ENCODE data around the gene UBXN1.
"Not testable (repeated sequence)": the region's sequence is repeated elsewhere in the genome, so short reads cannot be mapped to it uniquely, and the experiment has no call there.

Gene UBXN1

GRCh38 chr11:62708392-62708791 lies 29.5 kb upstream of the UBXN1 start:
- no peak for DNase-seq

DNA sequence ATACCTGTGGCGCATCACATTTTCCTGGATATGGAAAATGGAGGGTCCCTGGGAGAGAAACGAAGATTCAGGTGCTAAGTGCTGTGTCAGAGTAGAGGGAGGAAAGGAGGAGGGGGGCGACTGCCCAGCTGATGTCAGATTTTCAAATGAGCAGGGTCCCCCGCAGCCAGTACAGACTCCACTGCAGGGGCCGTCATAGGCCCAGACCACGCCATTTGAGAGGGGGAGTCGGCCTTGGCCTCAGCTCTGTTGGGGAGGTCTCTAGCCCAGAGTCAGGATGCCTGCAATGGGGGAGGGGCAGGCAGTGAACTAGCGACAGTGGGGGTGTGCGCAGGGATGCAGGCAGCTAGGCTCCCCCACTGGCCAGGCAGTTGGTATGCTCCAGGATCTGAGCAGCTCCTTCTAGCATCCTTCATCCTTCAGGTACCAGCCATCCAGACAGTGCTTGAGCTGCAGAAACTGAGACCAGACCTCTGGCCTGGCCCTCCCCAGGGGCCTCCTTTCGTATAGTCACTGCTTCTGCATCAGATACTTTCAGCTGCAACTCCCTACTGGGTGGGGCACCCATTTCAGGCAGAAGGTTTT lies 28.5 kb upstream of the UBXN1 start, which contains the start of the genes BSCL2 and GNG3:
TSS of gene BSCL2 (minus strand) at position 148 of the 585 bp plus-strand sequence. CDS start 229 bp downstream, outside the sequence.
TSS of gene GNG3 (plus strand) at position 400 of the 585 bp plus-strand sequence. CDS start 620 bp downstream, outside the sequence.
- DNase-seq = peak; percentile 90 to 97

GRCh38 chr11:62706850-62707247 lies 28.0 kb upstream of the UBXN1 start:
- DNase-seq = no peak

DNA sequence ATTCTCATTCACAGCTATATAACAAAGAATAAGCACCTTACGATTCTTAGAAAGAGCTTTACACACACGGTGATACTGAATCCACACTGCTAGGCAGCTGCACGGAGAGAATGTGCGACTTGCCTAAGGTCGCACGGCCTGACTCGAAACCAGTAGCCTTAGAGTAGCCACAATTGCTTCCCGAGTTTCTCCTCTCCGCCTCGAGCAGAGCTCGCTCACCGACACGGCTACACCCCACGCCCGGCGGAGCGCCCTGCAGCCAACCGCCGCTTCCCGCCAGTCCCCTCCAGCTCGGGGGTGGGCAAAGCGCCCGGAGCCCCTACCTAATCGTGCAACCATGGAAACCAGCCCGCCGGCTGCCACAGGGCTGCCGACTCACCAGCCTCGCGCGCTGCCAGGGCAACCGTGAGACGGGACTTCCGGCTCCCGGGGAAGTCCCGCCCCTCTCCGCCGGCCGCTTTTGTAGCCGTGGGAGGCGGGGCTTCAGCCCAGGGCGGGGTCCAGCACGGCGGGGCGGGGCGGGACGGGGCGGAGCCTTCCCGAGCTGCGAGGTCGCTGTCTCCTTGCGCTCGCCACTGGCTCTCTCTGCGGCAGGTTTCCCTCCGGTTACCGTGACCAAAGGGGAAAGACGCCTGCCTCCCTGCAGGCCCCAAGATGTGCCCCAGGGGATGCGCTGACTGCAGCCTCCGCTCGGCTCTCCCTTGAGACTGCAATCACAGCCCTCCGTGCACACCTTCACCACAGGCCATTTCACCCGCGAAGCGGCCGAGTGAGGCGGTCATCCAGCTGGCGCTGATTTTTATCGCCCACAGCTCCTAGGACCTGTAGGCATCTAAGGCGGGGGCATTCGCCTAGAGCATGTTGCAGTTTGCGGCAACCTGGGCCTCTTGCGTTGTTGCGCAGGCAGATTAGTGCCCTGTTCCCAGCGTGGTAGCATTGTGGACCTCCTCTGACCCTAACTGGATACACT lies 27.3 kb upstream of the UBXN1 start:
- peak; percentile 40 to 70 for DNase-seq

DNA sequence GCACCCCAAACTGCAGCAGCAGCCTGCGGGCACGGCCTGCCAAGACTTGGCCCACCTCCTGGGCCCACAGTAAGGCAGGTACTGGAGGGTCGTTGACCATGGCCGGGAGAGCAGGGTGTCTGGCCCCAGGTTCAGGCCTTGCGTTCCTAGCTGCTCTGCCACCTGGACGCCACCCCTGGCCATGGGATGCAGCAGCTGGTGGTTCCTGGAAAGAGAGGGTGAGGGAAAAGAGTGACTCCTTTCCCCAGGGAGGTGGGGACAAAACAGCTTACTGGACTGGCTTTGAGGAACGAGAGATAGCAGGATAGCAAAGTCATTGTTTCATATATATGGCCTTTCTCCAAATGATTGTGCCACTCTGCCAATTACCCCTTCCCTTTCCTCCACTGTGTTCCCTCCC lies 26.5 kb upstream of the UBXN1 start:
- DNase-seq = no peak

DNA sequence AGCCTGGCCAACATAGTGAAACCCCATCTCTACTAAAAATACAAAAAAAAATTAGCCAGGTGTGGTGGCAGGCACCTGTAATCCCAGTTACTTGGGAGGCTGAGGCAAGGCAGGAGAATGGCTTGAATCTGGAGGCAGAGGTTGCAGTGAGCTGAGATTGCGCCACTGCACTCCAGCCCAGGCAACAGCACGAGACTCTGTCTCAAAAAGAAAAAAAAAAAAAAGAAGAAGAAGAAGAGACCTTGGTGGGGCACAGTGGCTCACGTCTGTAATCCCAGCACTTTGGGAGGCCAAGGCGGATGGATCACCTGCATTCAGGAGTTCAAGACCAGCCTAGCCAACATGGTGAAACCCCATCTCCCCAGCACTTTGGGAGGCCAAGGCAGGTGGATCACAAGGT lies 25.0 kb upstream of the UBXN1 start:
- DNase-seq = not testable (repeated sequence)

DNA sequence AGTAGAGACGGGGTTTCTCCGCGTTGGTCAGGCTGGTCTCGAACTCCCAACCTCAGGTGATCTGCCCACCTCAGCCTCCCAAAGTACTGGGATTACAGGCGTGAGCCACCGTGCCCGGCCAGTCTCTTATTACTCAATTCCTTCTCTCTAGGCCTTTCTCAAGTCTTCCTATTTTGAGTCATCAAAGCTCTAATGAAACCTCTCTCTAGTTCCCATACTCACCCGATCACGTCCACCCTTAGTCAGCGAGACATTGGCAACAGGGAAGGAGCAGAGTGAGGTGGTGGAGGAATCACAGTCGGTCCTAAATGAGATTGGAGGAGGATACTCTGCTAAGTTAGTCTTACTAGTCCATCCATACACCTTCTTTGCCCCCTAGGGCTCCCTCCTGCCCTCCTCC lies 23.4 kb upstream of the UBXN1 start:
- no peak for DNase-seq

DNA sequence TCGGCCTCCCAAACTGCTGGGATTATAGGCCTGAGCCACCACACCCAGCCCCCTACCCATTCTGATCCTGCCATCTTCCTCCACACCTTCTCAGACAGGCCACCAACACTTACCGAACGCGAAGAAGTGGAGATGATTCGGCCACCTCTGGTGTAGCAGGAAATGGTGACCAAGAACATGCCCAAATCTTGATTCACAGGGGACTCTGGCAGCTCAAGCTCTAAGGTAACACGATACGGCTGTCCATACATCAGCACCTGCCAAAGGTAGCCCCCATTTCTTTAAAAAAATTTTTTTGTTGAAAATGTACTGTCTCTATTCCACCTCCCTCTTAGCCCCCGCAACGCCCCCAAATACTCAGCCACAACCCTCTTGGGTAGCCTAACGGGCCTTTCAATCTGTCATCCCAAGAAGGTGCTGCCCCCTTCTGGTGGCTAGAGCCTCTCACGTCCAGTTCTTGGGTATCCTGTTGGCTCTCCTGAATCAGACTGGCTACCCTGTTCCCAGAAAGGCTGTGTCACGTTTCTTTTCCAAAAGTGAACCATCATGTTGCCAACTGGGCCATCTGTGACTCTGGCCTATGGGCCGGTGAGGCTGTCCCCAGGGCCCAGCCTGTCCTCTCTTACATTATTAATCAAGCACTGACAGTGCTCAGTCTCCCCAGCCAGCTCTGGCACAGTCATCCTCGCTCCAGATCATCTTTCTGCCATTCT lies 15.7 kb upstream of the UBXN1 start:
- peak; percentile 75 to 76 for DNase-seq

DNA sequence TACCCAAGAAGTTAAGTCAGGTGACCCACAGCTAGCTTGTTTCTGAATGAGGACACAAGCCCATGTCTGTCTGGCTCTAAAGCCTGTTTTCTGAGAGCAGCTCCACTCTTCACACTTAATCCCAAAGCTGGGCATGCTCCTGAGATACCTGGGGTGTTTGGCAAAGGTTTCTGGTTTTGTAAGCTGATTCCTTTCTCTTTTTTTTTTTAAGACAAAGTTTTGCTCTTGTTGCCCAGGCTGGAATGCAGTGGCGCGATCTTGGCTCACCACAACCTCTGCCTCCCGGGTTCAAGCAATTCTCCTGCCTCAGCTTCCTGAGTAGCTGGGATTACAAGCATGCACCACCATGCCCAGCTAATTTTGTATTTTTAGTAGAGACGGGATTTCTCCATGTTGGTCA lies 14.8 kb upstream of the UBXN1 start:
- DNase-seq = not testable (repeated sequence)

DNA sequence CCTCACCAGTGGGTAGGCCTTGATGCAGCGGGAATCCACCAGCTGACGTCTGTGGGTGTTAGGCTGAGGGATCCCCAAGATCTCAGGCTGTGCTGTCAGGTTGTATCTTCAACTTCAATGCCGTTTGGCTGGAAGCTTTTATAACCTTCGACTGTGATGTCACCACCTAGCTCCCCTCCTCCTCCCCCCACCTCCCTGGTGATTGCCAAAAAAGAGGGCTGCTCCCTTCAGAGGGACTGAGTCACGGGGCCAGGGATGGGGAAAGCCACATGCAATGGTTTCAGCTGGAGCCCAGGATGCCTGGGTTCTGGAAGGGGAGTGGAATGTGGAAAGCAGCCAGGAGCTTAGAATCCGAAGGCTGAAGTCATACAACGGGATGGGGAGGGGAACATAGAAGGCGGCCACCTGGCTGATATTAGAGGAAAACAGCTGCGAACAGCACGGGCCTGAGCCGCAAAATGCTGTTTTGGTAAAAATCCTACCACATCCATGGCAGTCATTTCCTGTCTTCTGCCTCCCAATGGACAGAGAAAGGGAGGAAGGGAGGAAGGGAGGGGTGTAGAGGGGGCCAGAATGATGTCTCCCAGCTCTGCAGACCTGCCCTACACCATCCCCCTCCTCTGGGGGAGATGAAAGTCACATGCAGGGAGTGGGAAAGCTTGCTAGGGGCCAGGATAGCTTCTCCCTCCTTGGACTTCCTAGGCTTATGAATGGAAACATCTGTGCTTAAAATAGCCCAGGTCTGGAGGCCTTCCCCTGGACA lies 10.7 kb upstream of the UBXN1 start, which contains the start of gene LRRN4CL:
TSS of gene LRRN4CL (minus strand) at position 110 of the 763 bp plus-strand sequence. CDS start 1,022 bp downstream, outside the sequence.
- DNase-seq = no peak

GRCh38 chr11:62688491-62688890 lies 9.6 kb upstream of the UBXN1 start:
- DNase-seq = no peak

DNA sequence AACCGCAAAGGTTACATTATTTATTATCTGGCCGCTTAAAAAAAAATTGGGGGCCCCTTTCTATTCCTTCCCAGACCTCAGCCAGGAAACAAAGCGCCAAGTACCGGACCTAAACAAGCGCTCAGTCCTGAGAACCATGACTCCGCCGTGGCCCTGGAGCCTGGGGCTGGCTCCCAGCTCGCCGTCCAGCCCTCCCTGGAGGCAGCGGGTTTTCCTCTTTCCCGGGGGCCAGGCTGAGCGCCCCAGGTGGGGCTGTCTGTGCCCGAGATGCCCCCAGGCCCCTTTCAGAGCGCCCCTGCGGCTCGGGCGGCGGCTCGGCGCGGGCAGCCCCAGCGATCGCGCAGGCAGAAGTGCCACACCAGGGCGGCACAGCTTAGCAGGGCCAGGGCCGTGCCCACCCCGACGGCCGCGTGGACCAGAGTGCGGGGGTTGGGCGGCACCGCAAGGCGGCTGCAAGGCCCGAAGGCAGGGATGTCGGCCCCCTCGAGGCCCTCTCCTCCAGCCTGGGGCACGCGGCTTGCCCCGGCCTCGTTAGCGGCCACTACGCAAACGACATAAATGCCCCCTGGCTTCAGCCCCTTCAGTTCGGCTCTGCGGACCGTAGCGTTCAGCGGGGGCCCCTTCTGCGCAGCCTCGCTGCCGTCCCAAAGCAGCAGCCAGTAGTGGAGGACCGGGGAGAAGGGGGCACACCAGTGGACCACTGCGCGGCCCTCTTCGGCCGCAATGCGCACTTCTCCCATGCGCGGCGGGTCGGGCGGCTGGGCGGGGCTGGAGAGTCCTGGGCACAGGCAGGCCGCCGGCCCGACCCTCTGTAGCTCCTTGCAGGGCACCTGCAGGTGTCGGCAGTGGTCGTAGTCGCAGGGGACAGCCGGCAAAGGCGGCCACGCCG lies 8.9 kb upstream of the UBXN1 start:
- DNase-seq = no peak

- DNase-seq = no peak
These were observed 3.6 kb upstream of the UBXN1 start for GRCh38 chr11:62682518-62682917.

GRCh38 chr11:62680825-62681240 lies 2.0 kb upstream of the UBXN1 start:
- no peak for DNase-seq

DNA sequence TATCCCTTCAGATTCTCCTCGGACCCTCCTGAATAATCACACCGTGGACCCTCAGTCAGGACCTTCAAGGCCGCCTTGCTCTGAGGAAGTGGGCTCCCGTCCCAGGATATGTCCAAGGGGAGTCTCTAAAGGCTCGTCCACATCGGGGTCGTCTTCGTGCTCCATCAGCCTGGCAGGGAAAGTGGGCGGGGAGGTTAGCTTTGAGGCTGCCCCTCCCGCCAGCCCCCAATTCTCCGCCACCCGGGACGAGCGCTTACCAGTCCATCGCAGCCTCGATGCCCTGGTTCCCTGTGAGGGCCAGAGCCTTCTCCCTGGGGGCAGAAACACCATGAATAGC lies 472 bp downstream of the UBXN1 start:
- DNase-seq = no peak

- DNase-seq = no peak
These were observed 1.2 kb downstream of the UBXN1 start for GRCh38 chr11:62677714-62678113.

- DNase-seq = no peak
These were observed 1.7 kb downstream of the UBXN1 start for GRCh38 chr11:62677156-62677555.

GRCh38 chr11:62676698-62677097 lies 2.2 kb downstream of the UBXN1 start:
- DNase-seq = no peak

DNA sequence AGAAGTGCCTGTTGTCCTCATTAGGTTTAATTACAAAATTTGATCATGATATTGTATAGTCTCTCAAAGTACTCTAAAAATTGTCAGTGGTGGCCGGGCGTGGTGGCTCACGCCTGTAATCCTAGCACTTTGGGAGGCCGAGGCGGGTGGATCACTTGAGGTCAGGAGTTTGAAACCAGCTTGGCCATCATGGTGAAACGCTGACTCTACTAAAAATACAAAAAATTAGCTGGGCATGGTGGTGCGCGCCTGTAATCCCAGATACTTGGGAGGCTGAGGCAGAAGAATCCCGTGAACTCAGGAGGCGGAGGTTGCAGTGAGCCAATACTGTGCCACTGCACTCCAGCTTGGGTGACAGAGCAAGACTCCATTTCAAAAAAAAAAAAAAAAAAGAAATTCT lies 3.5 kb downstream of the UBXN1 start:
- DNase-seq = not testable (repeated sequence)

DNA sequence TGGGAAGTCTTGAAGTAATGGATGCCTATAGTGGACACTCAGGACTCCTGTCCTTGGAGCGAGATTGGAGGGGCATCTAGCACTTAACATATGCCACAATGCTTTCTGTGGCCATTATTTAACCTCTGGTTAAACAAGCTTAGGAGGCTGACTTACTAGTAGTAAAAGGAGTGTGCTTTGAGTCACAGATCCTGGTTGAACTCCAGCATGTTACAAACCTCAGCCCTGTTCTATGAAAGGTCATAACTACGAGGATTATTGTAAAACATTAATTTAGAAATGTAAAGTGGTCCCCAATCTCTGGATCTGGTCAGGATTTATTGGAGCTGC lies 5.7 kb downstream of the UBXN1 start:
- DNase-seq = no peak

- peak; percentile 46 to 89 for DNase-seq
These were observed 7.1 kb downstream of the UBXN1 start, which contains the start of the genes LBHD1 and UQCC3 for GRCh38 chr11:62671608-62672389. LBHD1 (minus strand) TSS chr11:62672267; CDS start chr11:62670031, 2,236 bp downstream. UQCC3 (plus strand) TSS chr11:62671673; CDS start chr11:62671746, 73 bp downstream.

All from cerebellar nuclear complex (tissue), 1 donor.